CD4-positive, alpha-beta memory T cell (primary cell): ENCODE results near the gene RAB3IL1. TPM values are rescaled to one million over a fixed set of nuclear protein-coding genes. Genes with fewer than 3 reads are reported as not detected.

Experiments used
- CTCF ChIA-PET: fragments of 350-600 bp; sonication (Branson Sonifier 250); formaldehyde crosslinking; loops from one replicate; lab custom pipeline; 2021; ENCODE audit warnings: inconsistent platforms; ENCODE audit not compliant: partially characterized antibody; lab: Charles Lee
- POLR2A ChIA-PET: fragments of 350-600 bp; sonication (Branson Sonifier 250); formaldehyde crosslinking; loops from one replicate; lab custom pipeline; 2021; ENCODE audit not compliant: partially characterized antibody; lab: Charles Lee
- DNase-seq, 5 donors: peaks; one replicate each; pipeline versions ENCODE4 v3.0.0 to v3.0.0-alpha.2; 2020 to 2022; ENCODE audit warnings: mixed read lengths in 1 of 5
- H3K27ac ChIP-seq: one replicate; pipeline ENCODE4 v1.7.0; 2013; ENCODE audit warnings: low read depth, low read length
- H3K27me3 ChIP-seq: 2 replicates; pipeline ENCODE4 v1.7.0; 2013; ENCODE audit warnings: mild to moderate bottlenecking, low read length, moderate library complexity; ENCODE audit not compliant: insufficient read depth
- H3K36me3 ChIP-seq: 2 replicates; pipeline ENCODE4 v1.7.0; 2013; ENCODE audit warnings: mild to moderate bottlenecking, low read length, moderate library complexity; ENCODE audit not compliant: insufficient read depth
- H3K4me1 ChIP-seq: 2 replicates; pipeline ENCODE4 v1.7.0; 2013; ENCODE audit warnings: mild to moderate bottlenecking, low read length, moderate library complexity; ENCODE audit not compliant: insufficient read depth
- H3K4me3 ChIP-seq, 2 donors: one replicate each; pipeline ENCODE4 v1.7.0; 2013; ENCODE audit warnings: low read length in 2 of 2, mild to moderate bottlenecking in 1 of 2
- H3K9me3 ChIP-seq, 2 donors: one replicate each; pipeline ENCODE4 v1.7.0; 2013; ENCODE audit warnings: low read length in 2 of 2, control low read depth in 1 of 2; ENCODE audit not compliant: control insufficient read depth in 1 of 2
- H3K27ac Mint-ChIP-seq, 7 donors: one replicate each; pipeline ENCODE4 v1.8.0; 2020 to 2021; ENCODE audit warnings: mixed read lengths in 7 of 7, mild to moderate bottlenecking in 6 of 7, inconsistent platforms in 3 of 7, moderate library complexity in 3 of 7
- H3K27me3 Mint-ChIP-seq, 2 donors: one replicate each; pipeline ENCODE4 v1.8.0; 2020 to 2021; ENCODE audit warnings: mixed read lengths in 2 of 2
- H3K36me3 Mint-ChIP-seq, 2 donors: one replicate each; pipeline ENCODE4 v1.8.0; 2020 to 2021; ENCODE audit warnings: mixed read lengths in 2 of 2, inconsistent platforms in 1 of 2, mild to moderate bottlenecking in 1 of 2
- H3K4me1 Mint-ChIP-seq, 4 donors: one replicate each; pipeline ENCODE4 v1.8.0; 2020 to 2021; ENCODE audit warnings: mixed read lengths in 4 of 4, mild to moderate bottlenecking in 1 of 4
- H3K4me3 Mint-ChIP-seq, 8 donors: one replicate each; pipeline ENCODE4 v1.8.0; 2020 to 2021; ENCODE audit warnings: mixed read lengths in 8 of 8, mild to moderate bottlenecking in 7 of 8, moderate library complexity in 6 of 8, inconsistent platforms in 3 of 8
- H3K9me3 Mint-ChIP-seq, 8 donors: one replicate each; pipeline ENCODE4 v1.8.0; 2020 to 2021; ENCODE audit warnings: mixed read lengths in 8 of 8, mild to moderate bottlenecking in 5 of 8, inconsistent platforms in 3 of 8, moderate library complexity in 1 of 8
- intact Hi-C: fragments of 100-400 bp; cut with micrococcal nuclease; formaldehyde crosslinking; loops from one replicate; pipeline ENCODE4 v1.15.1; 2023
- polyA plus RNA-seq, 2 donors: library from polyadenylated mRNA; unstranded; fragments of 300-500 nt; fragmentation: Illumina TruSeq; gene quantifications; one replicate each; pipeline ENCODE4 v1.2.3, GENCODE V29; 2021
- total RNA-seq, 2 experiments: library from RNA; stranded (reverse); gene quantifications; one replicate each; pipeline ENCODE4 v1.2.3, GENCODE V29; 2021

Gene RAB3IL1
- total and polyA plus RNA-seq, 4 experiments from 2014 or later = 0.44 to 0.53 TPM; not detected in 2

- H3K27ac Mint-ChIP-seq = peak overlapping the region in 1 of 7 donors; percentile 53
- ChIA-PET POLR2A (no interaction called here), CTCF (interaction anchor here (3.6 kb wide), 1 partner anchor 169 kb away, joined by 11 read pairs; no protein-coding TSS in a partner anchor)
- H3K36me3 Mint-ChIP-seq = no peaks in the 10 kb centered on the region
- H3K9me3 ChIP-seq = no peaks in the 10 kb centered on the region
- H3K36me3 ChIP-seq = no peaks in the 10 kb centered on the region
- peaks cover 3 to 10% (median 6%) of the 10 kb centered on the region in 4 donors for H3K4me1 Mint-ChIP-seq
- H3K27me3 ChIP-seq = peaks cover 4% of the 10 kb centered on the region
- no peak for DNase-seq
- H3K4me3 ChIP-seq = no peak overlapping the region
- intact Hi-C loops = no loop called here
- H3K4me1 ChIP-seq = no peaks in the 10 kb centered on the region
- no peak overlapping the region for H3K4me3 Mint-ChIP-seq
- H3K27me3 Mint-ChIP-seq = peaks cover 16 to 35% of the 10 kb centered on the region in 2 donors
- no peaks in the 10 kb centered on the region for H3K9me3 Mint-ChIP-seq
- H3K27ac ChIP-seq = no peak overlapping the region
These were observed 4.2 kb downstream of the RAB3IL1 start for GRCh38 chr11:61912991-61913698.

GRCh38 chr11:61912530-61912898, 4.9 kb downstream of the RAB3IL1 start:
- Mint-ChIP-seq H3K27ac (peak overlapping the region in 1 of 7 donors; percentile 10), H3K9me3 (no peaks in the 10 kb centered on the region), H3K4me1 (peaks cover 0 to 5% (median under 1%) of the 10 kb centered on the region in 4 donors), H3K27me3 (peaks cover 10 to 29% of the 10 kb centered on the region in 2 donors), H3K36me3 (no peaks in the 10 kb centered on the region), H3K4me3 (no peak overlapping the region)
- no peak for DNase-seq
- no peaks in the 10 kb centered on the region for H3K9me3 ChIP-seq
- no peaks in the 10 kb centered on the region for H3K27me3 ChIP-seq
- no peaks in the 10 kb centered on the region for H3K36me3 ChIP-seq
- intact Hi-C loops = no loop called here
- H3K4me3 ChIP-seq = no peak overlapping the region
- no peaks in the 10 kb centered on the region for H3K4me1 ChIP-seq
- CTCF ChIA-PET = no interaction called here
- POLR2A ChIA-PET = no interaction called here
- no peak overlapping the region for H3K27ac ChIP-seq

GRCh38 chr11:61911701-61912529, 5.5 kb downstream of the RAB3IL1 start:
- CTCF ChIA-PET = no interaction called here

GRCh38 chr11:61911128-61911700, 6.2 kb downstream of the RAB3IL1 start:
- no peaks in the 10 kb centered on the region for H3K4me1 Mint-ChIP-seq
- H3K4me3 Mint-ChIP-seq = no peak overlapping the region
- CTCF ChIA-PET = interaction anchor here (4.2 kb wide), 1 partner anchor 12 kb away, joined by 31 read pairs; no protein-coding TSS in a partner anchor
- Histone ChIP-seq H3K9me3 (no peaks in the 10 kb centered on the region), H3K27me3 (no peaks in the 10 kb centered on the region), H3K4me1 (no peaks in the 10 kb centered on the region), H3K27ac (no peak overlapping the region), H3K4me3 (no peak overlapping the region), H3K36me3 (no peaks in the 10 kb centered on the region)
- intact Hi-C loops = no loop called here
- H3K36me3 Mint-ChIP-seq = no peaks in the 10 kb centered on the region
- POLR2A ChIA-PET = no interaction called here
- H3K27me3 Mint-ChIP-seq = peaks cover 6 to 25% of the 10 kb centered on the region in 2 donors
- H3K27ac Mint-ChIP-seq = no peak overlapping the region
- no peak for DNase-seq
- H3K9me3 Mint-ChIP-seq = no peaks in the 10 kb centered on the region

More at GRCh38 chr11:61911701-61912529, 5.5 kb downstream of the RAB3IL1 start:
- Mint-ChIP-seq H3K27me3 (peaks cover 10 to 29% of the 10 kb centered on the region in 2 donors), H3K4me1 (peaks cover 0 to 5% (median 0%) of the 10 kb centered on the region in 4 donors), H3K4me3 (no peak overlapping the region), H3K27ac (no peak overlapping the region), H3K36me3 (no peaks in the 10 kb centered on the region), H3K9me3 (no peaks in the 10 kb centered on the region)
- H3K4me1 ChIP-seq = no peaks in the 10 kb centered on the region
- DNase-seq = no peak
- H3K27me3 ChIP-seq = no peaks in the 10 kb centered on the region
- H3K27ac ChIP-seq = no peak overlapping the region
- no peak overlapping the region for H3K4me3 ChIP-seq
- intact Hi-C loops = no loop called here
- H3K36me3 ChIP-seq = no peaks in the 10 kb centered on the region
- POLR2A ChIA-PET = no interaction called here
- no peaks in the 10 kb centered on the region for H3K9me3 ChIP-seq

GRCh38 chr11:61910187-61911127, 6.9 kb downstream of the RAB3IL1 start:
- Histone ChIP-seq H3K4me1 (no peaks in the 10 kb centered on the region), H3K4me3 (no peak overlapping the region), H3K27me3 (no peaks in the 10 kb centered on the region), H3K36me3 (no peaks in the 10 kb centered on the region), H3K9me3 (no peaks in the 10 kb centered on the region), H3K27ac (no peak overlapping the region)
- no peak for DNase-seq
- H3K27me3 Mint-ChIP-seq = peaks cover 3 to 22% of the 10 kb centered on the region in 2 donors
- CTCF ChIA-PET = interaction anchor here (1.6 to 4.2 kb wide), 3 partner anchors 12 to 197 kb away, joined by 3 to 31 read pairs (median 8); no protein-coding TSS in a partner anchor
- intact Hi-C loops = no loop called here
- H3K27ac Mint-ChIP-seq = no peak overlapping the region
- no peak overlapping the region for H3K4me3 Mint-ChIP-seq
- POLR2A ChIA-PET = no interaction called here
- no peaks in the 10 kb centered on the region for H3K4me1 Mint-ChIP-seq
- no peaks in the 10 kb centered on the region for H3K36me3 Mint-ChIP-seq
- no peaks in the 10 kb centered on the region for H3K9me3 Mint-ChIP-seq

- H3K27me3 ChIP-seq = no peaks in the 10 kb centered on the region
- no peaks in the 10 kb centered on the region for H3K36me3 ChIP-seq
- H3K9me3 Mint-ChIP-seq = peaks cover 0 to 2% (median 0%) of the 10 kb centered on the region in 8 donors
- ChIA-PET POLR2A (no interaction called here), CTCF (interaction anchor here (1.0 to 4.2 kb wide), 3 partner anchors 10 to 173 kb away, joined by 3 to 31 read pairs (median 13); no protein-coding TSS in a partner anchor)
- no peak for DNase-seq
- no peaks in the 10 kb centered on the region for H3K4me1 ChIP-seq
- H3K27ac Mint-ChIP-seq = peak overlapping the region in 1 of 7 donors; percentile 61
- H3K27ac ChIP-seq = no peak overlapping the region
- intact Hi-C loops = no loop called here
- H3K27me3 Mint-ChIP-seq = peaks cover 0 to 9% of the 10 kb centered on the region in 2 donors
- H3K4me3 Mint-ChIP-seq = no peak overlapping the region
- H3K9me3 ChIP-seq = no peaks in the 10 kb centered on the region
- no peaks in the 10 kb centered on the region for H3K4me1 Mint-ChIP-seq
- H3K4me3 ChIP-seq = no peak overlapping the region
- no peaks in the 10 kb centered on the region for H3K36me3 Mint-ChIP-seq
These were observed 8.5 kb downstream of the RAB3IL1 start for GRCh38 chr11:61908730-61909316.
